ENCODE results near the gene GRM4. TPM values are rescaled to one million over a fixed set of nuclear protein-coding genes. Genes with fewer than 3 reads are reported as not detected.

The GRM4 gene
- total and polyA plus RNA-seq, 4 donors: 2.8 to 22.1 (median 15.2) TPM

- H3K4me3 ChIP-seq (ENCODE audit: low read depth, low read length): no peak overlapping the region
- no peak for DNase-seq (ENCODE audit: low read depth in 4 of 6, low spot score in 6 of 6)
- H3K9me3 ChIP-seq (ENCODE audit: control insufficient read depth, insufficient read depth, low read length): no peaks in the 10 kb centered on the region
- no peak overlapping the region for H3K27ac ChIP-seq (ENCODE audit: low read depth, low read length)
- no peaks in the 10 kb centered on the region for H3K27me3 ChIP-seq (ENCODE audit: control insufficient read depth, insufficient read depth, low read length)
- peaks cover 20% of the 10 kb centered on the region for H3K4me1 ChIP-seq (ENCODE audit: control insufficient read depth, insufficient read depth, low read length)
- no peaks in the 10 kb centered on the region for H3K36me3 ChIP-seq (ENCODE audit: control insufficient read depth, insufficient read depth, low read length)
- WGBS (ENCODE audit: insufficient coverage): 88% methylated on average over 7 of the region's 13 CpGs
Measured at GRCh38 chr6:33992191-33992590, 153.7 kb downstream of the GRM4 start.

- DNase-seq (ENCODE audit: low read depth in 4 of 6, low spot score in 6 of 6): no peak
- H3K27me3 ChIP-seq (ENCODE audit: control insufficient read depth, insufficient read depth, low read length): no peaks in the 10 kb centered on the region
- 85% methylated on average over 3 of the region's 4 CpGs for WGBS (ENCODE audit: insufficient coverage)
- H3K4me3 ChIP-seq (ENCODE audit: low read depth, low read length): no peak overlapping the region
- peaks cover 20% of the 10 kb centered on the region for H3K4me1 ChIP-seq (ENCODE audit: control insufficient read depth, insufficient read depth, low read length)
- no peaks in the 10 kb centered on the region for H3K36me3 ChIP-seq (ENCODE audit: control insufficient read depth, insufficient read depth, low read length)
- H3K27ac ChIP-seq (ENCODE audit: low read depth, low read length): no peak overlapping the region
- no peaks in the 10 kb centered on the region for H3K9me3 ChIP-seq (ENCODE audit: control insufficient read depth, insufficient read depth, low read length)
Measured at GRCh38 chr6:33991610-33992009, 154.3 kb downstream of the GRM4 start.

- Histone ChIP-seq H3K27ac (ENCODE audit: low read depth, low read length) (no peak overlapping the region), H3K9me3 (ENCODE audit: control insufficient read depth, insufficient read depth, low read length) (no peaks in the 10 kb centered on the region), H3K4me3 (ENCODE audit: low read depth, low read length) (no peak overlapping the region), H3K36me3 (ENCODE audit: control insufficient read depth, insufficient read depth, low read length) (no peaks in the 10 kb centered on the region), H3K4me1 (ENCODE audit: control insufficient read depth, insufficient read depth, low read length) (peaks cover 18% of the 10 kb centered on the region), H3K27me3 (ENCODE audit: control insufficient read depth, insufficient read depth, low read length) (no peaks in the 10 kb centered on the region)
- DNase-seq (ENCODE audit: low read depth in 4 of 6, low spot score in 6 of 6): no peak
- WGBS (ENCODE audit: insufficient coverage): 68% methylated on average over 5 of the region's 5 CpGs
Measured at GRCh38 chr6:33990061-33990541, 155.8 kb downstream of the GRM4 start.

GRCh38 chr6:33989016-33989854, 156.7 kb downstream of the GRM4 start:
- Histone ChIP-seq H3K9me3 (ENCODE audit: control insufficient read depth, insufficient read depth, low read length) (no peaks in the 10 kb centered on the region), H3K27ac (ENCODE audit: low read depth, low read length) (no peak overlapping the region), H3K4me1 (ENCODE audit: control insufficient read depth, insufficient read depth, low read length) (peaks cover 14% of the 10 kb centered on the region), H3K36me3 (ENCODE audit: control insufficient read depth, insufficient read depth, low read length) (no peaks in the 10 kb centered on the region), H3K27me3 (ENCODE audit: control insufficient read depth, insufficient read depth, low read length) (no peaks in the 10 kb centered on the region), H3K4me3 (ENCODE audit: low read depth, low read length) (no peak overlapping the region)
- no peak for DNase-seq (ENCODE audit: low read depth in 4 of 6, low spot score in 6 of 6)
- 84% methylated on average over 4 of the region's 13 CpGs for WGBS (ENCODE audit: insufficient coverage)

- Histone ChIP-seq H3K9me3 (ENCODE audit: control insufficient read depth, insufficient read depth, low read length) (no peaks in the 10 kb centered on the region), H3K36me3 (ENCODE audit: control insufficient read depth, insufficient read depth, low read length) (no peaks in the 10 kb centered on the region), H3K27ac (ENCODE audit: low read depth, low read length) (no peak overlapping the region), H3K4me1 (ENCODE audit: control insufficient read depth, insufficient read depth, low read length) (peaks cover 11% of the 10 kb centered on the region), H3K4me3 (ENCODE audit: low read depth, low read length) (no peak overlapping the region), H3K27me3 (ENCODE audit: control insufficient read depth, insufficient read depth, low read length) (no peaks in the 10 kb centered on the region)
- WGBS (ENCODE audit: insufficient coverage): 60% methylated on average over 10 of the region's 16 CpGs
- no peak for DNase-seq (ENCODE audit: low read depth in 4 of 6, low spot score in 6 of 6)
Measured at GRCh38 chr6:33988121-33989015, 157.5 kb downstream of the GRM4 start.

- no peak for DNase-seq (ENCODE audit: low read depth in 4 of 6, low spot score in 6 of 6)
- Histone ChIP-seq H3K4me1 (ENCODE audit: control insufficient read depth, insufficient read depth, low read length) (peaks cover 11% of the 10 kb centered on the region), H3K27me3 (ENCODE audit: control insufficient read depth, insufficient read depth, low read length) (no peaks in the 10 kb centered on the region), H3K27ac (ENCODE audit: low read depth, low read length) (no peak overlapping the region), H3K9me3 (ENCODE audit: control insufficient read depth, insufficient read depth, low read length) (no peaks in the 10 kb centered on the region), H3K4me3 (ENCODE audit: low read depth, low read length) (no peak overlapping the region), H3K36me3 (ENCODE audit: control insufficient read depth, insufficient read depth, low read length) (no peaks in the 10 kb centered on the region)
- 75% methylated on average over 12 of the region's 13 CpGs for WGBS (ENCODE audit: insufficient coverage)
Measured at GRCh38 chr6:33987531-33988021, 158.3 kb downstream of the GRM4 start.

GRCh38 chr6:33985947-33986346, 159.9 kb downstream of the GRM4 start:
- Histone ChIP-seq H3K9me3 (ENCODE audit: control insufficient read depth, insufficient read depth, low read length) (no peaks in the 10 kb centered on the region), H3K36me3 (ENCODE audit: control insufficient read depth, insufficient read depth, low read length) (no peaks in the 10 kb centered on the region), H3K27ac (ENCODE audit: low read depth, low read length) (no peak overlapping the region), H3K4me3 (ENCODE audit: low read depth, low read length) (no peak overlapping the region), H3K27me3 (ENCODE audit: control insufficient read depth, insufficient read depth, low read length) (no peaks in the 10 kb centered on the region), H3K4me1 (ENCODE audit: control insufficient read depth, insufficient read depth, low read length) (peaks cover 11% of the 10 kb centered on the region)
- WGBS (ENCODE audit: insufficient coverage): 88% methylated on average over 1 of the region's 1 CpG
- DNase-seq (ENCODE audit: low read depth in 4 of 6, low spot score in 6 of 6): no peak

GRCh38 chr6:33985313-33985751, 160.6 kb downstream of the GRM4 start:
- Histone ChIP-seq H3K27ac (ENCODE audit: low read depth, low read length) (no peak overlapping the region), H3K36me3 (ENCODE audit: control insufficient read depth, insufficient read depth, low read length) (no peaks in the 10 kb centered on the region), H3K9me3 (ENCODE audit: control insufficient read depth, insufficient read depth, low read length) (no peaks in the 10 kb centered on the region), H3K27me3 (ENCODE audit: control insufficient read depth, insufficient read depth, low read length) (no peaks in the 10 kb centered on the region), H3K4me1 (ENCODE audit: control insufficient read depth, insufficient read depth, low read length) (peaks cover 11% of the 10 kb centered on the region), H3K4me3 (ENCODE audit: low read depth, low read length) (no peak overlapping the region)
- DNase-seq (ENCODE audit: low read depth in 4 of 6, low spot score in 6 of 6): no peak
- 75% methylated on average over 10 of the region's 14 CpGs for WGBS (ENCODE audit: insufficient coverage)

- WGBS (ENCODE audit: insufficient coverage): 77% methylated on average over 19 of the region's 21 CpGs
- Histone ChIP-seq H3K27ac (ENCODE audit: low read depth, low read length) (no peak overlapping the region), H3K9me3 (ENCODE audit: control insufficient read depth, insufficient read depth, low read length) (no peaks in the 10 kb centered on the region), H3K4me1 (ENCODE audit: control insufficient read depth, insufficient read depth, low read length) (peaks cover 11% of the 10 kb centered on the region), H3K36me3 (ENCODE audit: control insufficient read depth, insufficient read depth, low read length) (no peaks in the 10 kb centered on the region), H3K27me3 (ENCODE audit: control insufficient read depth, insufficient read depth, low read length) (no peaks in the 10 kb centered on the region), H3K4me3 (ENCODE audit: low read depth, low read length) (no peak overlapping the region)
- no peak for DNase-seq (ENCODE audit: low read depth in 4 of 6, low spot score in 6 of 6)
Measured at GRCh38 chr6:33984466-33985312, 161.2 kb downstream of the GRM4 start.
